ENCODE data around the gene TSSC4. TPM values are rescaled to one million over a fixed set of nuclear protein-coding genes. Genes with fewer than 3 reads are reported as not detected.

Gene TSSC4
- total RNA-seq, result 46.5 and 64.0 TPM in 2 replicates

DNA sequence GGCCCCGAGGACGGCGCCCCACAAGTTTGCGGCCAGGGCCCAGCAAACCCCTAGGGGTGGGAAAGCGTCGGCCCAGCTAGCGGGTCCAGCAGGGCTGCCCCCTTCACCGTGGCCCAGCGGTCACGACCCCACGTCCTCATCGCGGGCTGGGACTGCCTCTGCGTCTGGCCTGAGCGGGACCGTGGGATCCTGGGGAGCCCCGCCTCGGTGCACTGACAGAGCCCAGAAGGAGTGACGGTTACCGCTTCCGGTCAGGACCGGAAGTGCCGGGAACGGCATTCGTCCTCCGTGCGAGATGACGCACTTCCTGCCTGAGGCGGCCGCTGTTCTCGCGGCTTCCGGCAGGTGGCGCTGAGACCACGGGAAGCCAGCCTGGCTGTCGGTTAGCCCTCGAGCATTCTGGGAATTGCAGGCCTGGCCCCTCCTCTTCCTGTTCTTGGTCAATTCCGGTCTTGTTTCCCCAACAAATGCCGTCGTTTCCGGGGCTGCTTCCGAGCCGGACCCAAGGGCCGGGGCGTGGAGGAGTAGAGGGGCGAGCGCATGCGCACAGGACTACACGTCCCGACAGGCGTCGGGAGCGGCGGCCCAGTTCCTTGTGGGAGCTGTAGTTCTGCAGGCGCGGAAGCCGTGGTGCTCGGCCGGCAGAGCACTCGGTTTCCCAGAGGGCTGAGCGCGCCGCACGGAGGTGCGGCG, at the start of gene TSSC4:
Gene TSSC4 (plus strand): TSS at position 682 of the 693 bp plus-strand sequence. CDS start 1,884 bp downstream, outside the sequence.

DNA sequence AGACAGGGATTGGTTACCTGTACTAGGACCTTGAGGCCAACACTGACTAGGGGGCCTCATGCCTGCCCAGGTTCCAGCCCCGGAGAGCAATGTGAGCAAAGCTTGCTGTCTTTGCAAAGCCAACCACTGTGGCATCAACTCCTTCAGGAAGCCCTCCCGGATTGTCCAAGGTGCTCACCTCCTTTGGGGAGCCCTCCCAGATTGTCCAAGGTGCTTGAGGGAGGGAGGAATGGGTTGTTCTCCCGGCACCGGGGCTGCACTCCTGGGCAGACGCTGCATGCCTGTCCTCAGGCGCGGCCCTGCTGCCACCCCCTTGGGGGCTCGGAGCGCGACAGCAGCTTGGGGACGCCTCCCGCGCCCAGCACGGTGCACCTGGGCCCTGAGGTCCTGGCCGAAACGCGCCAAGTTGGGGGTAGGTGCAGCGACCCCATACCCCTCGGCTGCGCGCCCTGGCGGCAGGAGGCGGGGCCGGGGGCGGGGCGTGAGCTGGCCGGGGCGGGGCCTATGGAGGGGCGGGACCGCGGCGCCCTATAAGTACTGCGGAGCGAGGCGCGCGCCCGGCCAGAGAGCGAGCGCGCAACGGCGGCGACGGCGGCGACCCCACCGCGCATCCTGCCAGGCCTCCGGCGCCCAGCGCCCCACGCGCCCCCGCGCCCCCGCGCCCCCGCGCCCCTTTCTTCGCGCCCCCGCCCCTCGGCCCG, 23.6 kb upstream of the TSSC4 start, which contains the start of gene CD81:
Gene CD81 (plus strand): TSS at position 560 of the 701 bp plus-strand sequence. CDS start 240 bp downstream, outside the sequence.

DNA sequence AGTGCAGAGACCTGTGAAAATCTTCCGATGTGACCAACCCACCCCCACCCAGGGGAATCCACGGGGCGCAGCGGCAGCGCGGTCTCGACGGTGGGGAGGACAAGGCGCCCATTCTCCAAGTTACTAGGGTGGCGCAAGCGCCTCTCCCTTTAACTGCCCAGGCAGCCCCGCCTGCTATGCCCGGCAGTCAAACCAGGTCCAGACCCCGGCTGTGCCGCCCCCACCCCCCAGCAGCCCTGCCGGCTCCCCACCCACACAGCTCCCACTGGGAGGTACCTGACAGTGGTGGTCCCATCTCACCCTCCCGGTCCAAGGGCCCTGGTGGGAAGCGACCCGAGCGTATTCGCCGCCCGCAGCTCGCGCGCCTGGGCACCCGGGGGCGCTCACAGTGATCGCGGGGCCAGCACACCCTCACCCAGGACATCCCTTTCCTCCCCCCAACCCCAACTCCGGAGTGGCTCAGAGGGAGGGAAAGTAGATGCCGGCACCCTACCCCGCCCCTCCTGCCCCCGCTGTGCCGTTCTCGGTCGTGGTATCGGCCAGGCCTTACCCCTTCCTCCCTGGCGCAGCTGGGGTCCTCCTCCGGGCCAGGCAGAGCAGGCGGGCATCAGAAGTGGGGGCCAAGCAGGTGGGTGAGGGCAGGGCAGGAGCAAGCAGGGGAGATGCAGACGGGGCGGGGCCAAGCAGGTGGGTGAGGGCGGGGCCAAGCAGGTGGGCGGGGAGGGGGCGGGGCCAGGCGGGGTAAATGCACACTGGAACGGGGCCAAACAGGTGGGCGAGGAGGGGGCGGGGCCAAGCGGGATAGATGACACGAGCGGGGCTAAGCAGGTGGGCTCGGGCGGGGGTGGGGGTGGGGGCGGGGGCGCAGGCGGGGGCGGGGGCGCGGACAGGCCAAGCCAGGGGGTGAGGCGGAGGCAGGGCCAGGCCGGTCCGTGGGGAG, 43.6 kb downstream of the TSSC4 start, which contains the start of gene TRPM5:
Gene TRPM5 (minus strand): TSS at position 634 of the 940 bp plus-strand sequence. CDS start 21,478 bp downstream, outside the sequence.

DNA sequence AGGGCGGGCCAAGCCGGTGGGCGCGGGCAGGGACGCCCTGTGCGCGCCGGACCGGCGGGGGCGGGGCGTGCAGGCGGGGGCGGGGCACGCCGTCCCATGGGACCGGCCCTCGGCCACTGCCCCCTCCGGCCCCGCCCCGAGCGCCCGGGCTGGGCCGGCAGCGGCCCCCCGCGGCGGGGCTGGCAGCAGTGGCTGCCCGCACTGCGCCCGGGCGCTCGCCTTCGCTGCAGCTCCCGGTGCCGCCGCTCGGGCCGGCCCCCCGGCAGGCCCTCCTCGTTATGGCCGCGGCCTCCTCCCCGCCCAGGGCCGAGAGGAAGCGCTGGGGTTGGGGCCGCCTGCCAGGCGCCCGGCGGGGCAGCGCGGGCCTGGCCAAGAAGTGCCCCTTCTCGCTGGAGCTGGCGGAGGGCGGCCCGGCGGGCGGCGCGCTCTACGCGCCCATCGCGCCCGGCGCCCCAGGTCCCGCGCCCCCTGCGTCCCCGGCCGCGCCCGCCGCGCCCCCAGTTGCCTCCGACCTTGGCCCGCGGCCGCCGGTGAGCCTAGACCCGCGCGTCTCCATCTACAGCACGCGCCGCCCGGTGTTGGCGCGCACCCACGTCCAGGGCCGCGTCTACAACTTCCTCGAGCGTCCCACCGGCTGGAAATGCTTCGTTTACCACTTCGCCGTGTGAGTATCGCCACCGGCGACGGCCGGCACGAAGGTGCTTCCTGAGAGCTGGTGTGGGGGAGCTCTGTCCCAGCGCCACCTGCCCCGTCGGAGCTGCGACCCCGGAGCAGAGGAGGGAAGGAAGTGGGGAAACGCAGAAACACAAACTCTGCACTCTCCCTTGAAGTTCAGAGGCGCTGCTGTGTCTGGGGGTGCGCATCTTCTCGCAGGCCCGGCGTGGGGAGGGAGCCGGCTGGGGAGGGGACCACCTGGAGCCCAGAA, 44.5 kb downstream of the TSSC4 start, which contains the start of gene KCNQ1:
Gene KCNQ1 (plus strand): TSS at position 188 of the 925 bp plus-strand sequence. CDS start 91 bp downstream, at position 279.

Other genes with a start within 250 kb of the TSSC4 start
- gene INS, start 239.5 kb upstream of the TSSC4 start, total RNA-seq, result not detected in 2 replicates
- not detected in 2 replicates for gene TH, start 228.9 kb upstream of the TSSC4 start, total RNA-seq
- not detected in 2 replicates for gene ASCL2, start 130.2 kb upstream of the TSSC4 start, total RNA-seq
- gene C11orf21, start 98.8 kb upstream of the TSSC4 start, total RNA-seq, result under 0.01 TPM in 1 of 2 replicates, not detected in the other
- gene TSPAN32, start 98.7 kb upstream of the TSSC4 start, total RNA-seq, result 0.09 and 0.47 TPM in 2 replicates
- gene CD81, start 23.4 kb upstream of the TSSC4 start, total RNA-seq, result 283 and 430 TPM in 2 replicates
- gene TRPM5, start 43.8 kb downstream of the TSSC4 start, total RNA-seq, result 0.09 TPM in 1 of 2 replicates, not detected in the other
- gene KCNQ1, start 44.3 kb downstream of the TSSC4 start, total RNA-seq, result not detected in 2 replicates